Measurements from ENCODE around the gene VAMP3. TPM values are rescaled to one million over a fixed set of nuclear protein-coding genes. Genes with fewer than 3 reads are reported as not detected.

Gene VAMP3
- polyA plus RNA-seq, 1 donor (not counting 4 experiments of a cell fraction or from before 2014, with no cell fraction given) = 219 TPM

- Histone ChIP-seq H3K4me3 (ENCODE audit: control insufficient read depth in 2 of 3, extremely low read depth in 1 of 3, insufficient read depth in 2 of 3, low read depth in 1 of 3, low read length in 3 of 3) (no peak overlapping the region), H3K4me2 (ENCODE audit: control insufficient read depth, extremely low read depth, insufficient read depth, low read depth, low read length) (peak overlapping the region; percentile 74), H3K27ac (ENCODE audit: control insufficient read depth, insufficient read depth, low read length) (no peak overlapping the region), H3K9me1 (ENCODE audit: control insufficient read depth, extremely low read depth, insufficient read depth, low read length) (no peaks in the 10 kb centered on the region), H2AFZ (ENCODE audit: control insufficient read depth, low read length) (no peak overlapping the region), H4K20me1 (ENCODE audit: control insufficient read depth, extremely low read depth, insufficient read depth, low read length) (no peaks in the 10 kb centered on the region), H3K9ac (ENCODE audit: control insufficient read depth, extremely low read depth, insufficient read depth, low read length) (no peak overlapping the region), H3K9me3 (ENCODE audit: control insufficient read depth, low read depth, low read length) (no peaks in the 10 kb centered on the region), H3K27me3 (ENCODE audit: control insufficient read depth, extremely low read depth, insufficient read depth, low read length) (no peaks in the 10 kb centered on the region), H3K36me3 (ENCODE audit: control insufficient read depth in 2 of 2, extremely low read depth in 1 of 2, insufficient read depth in 2 of 2, low read length in 2 of 2) (peaks cover 15 to 20% of the 10 kb centered on the region in 2 experiments), H3K4me1 (ENCODE audit: control insufficient read depth, extremely low read depth, insufficient read depth, low read length) (peaks cover 7% of the 10 kb centered on the region), H3K79me2 (ENCODE audit: control insufficient read depth, insufficient read depth, low read length) (peaks cover 2% of the 10 kb centered on the region)
- no peak for DNase-seq (ENCODE audit: low read depth, low spot score)
- peak; percentile 71 for FAIRE-seq
- dilution Hi-C loops (cut with MboI; ENCODE audit: extremely low pct_ligation_motif_present, low sequenced_read_pairs) = no loop called here
- no peak for TF ChIP-seq EZH2 (IDR thresholded peaks at IDR 0.05; ENCODE audit: low read length)
- no peak for TF ChIP-seq CTCF (optimal IDR thresholded peaks at IDR 0.05 in 1 of 3, IDR thresholded peaks at IDR 0.05 in 1 of 3, conservative IDR thresholded peaks at IDR 0.05 in 1 of 3; ENCODE audit: extremely low read depth in 1 of 3, insufficient read depth in 2 of 3, low read length in 3 of 3)
Measured at GRCh38 chr1:7781923-7782495, 10.9 kb downstream of the VAMP3 start.

- FAIRE-seq = no peak
Measured at GRCh38 chr1:7783178-7783711, 12.1 kb downstream of the VAMP3 start.

More at GRCh38 chr1:7783178-7783711, 12.1 kb downstream of the VAMP3 start:
- Histone ChIP-seq H3K9ac (ENCODE audit: control insufficient read depth, extremely low read depth, insufficient read depth, low read length) (peak overlapping the region; percentile 44), H3K4me3 (ENCODE audit: control insufficient read depth in 2 of 3, extremely low read depth in 1 of 3, insufficient read depth in 2 of 3, low read depth in 1 of 3, low read length in 3 of 3) (peak overlapping the region; percentile 42 to 54 (median 46)), H2AFZ (ENCODE audit: control insufficient read depth, low read length) (peak overlapping the region; percentile 54), H3K9me3 (ENCODE audit: control insufficient read depth, low read depth, low read length) (no peaks in the 10 kb centered on the region), H3K36me3 (ENCODE audit: control insufficient read depth in 2 of 2, extremely low read depth in 1 of 2, insufficient read depth in 2 of 2, low read length in 2 of 2) (peaks cover 8 to 12% of the 10 kb centered on the region in 2 experiments), H3K4me1 (ENCODE audit: control insufficient read depth, extremely low read depth, insufficient read depth, low read length) (peaks cover 7% of the 10 kb centered on the region), H3K27ac (ENCODE audit: control insufficient read depth, insufficient read depth, low read length) (peak overlapping the region; percentile 26), H3K9me1 (ENCODE audit: control insufficient read depth, extremely low read depth, insufficient read depth, low read length) (no peaks in the 10 kb centered on the region), H4K20me1 (ENCODE audit: control insufficient read depth, extremely low read depth, insufficient read depth, low read length) (no peaks in the 10 kb centered on the region), H3K4me2 (ENCODE audit: control insufficient read depth, extremely low read depth, insufficient read depth, low read depth, low read length) (peak overlapping the region; percentile 74), H3K27me3 (ENCODE audit: control insufficient read depth, extremely low read depth, insufficient read depth, low read length) (no peaks in the 10 kb centered on the region), H3K79me2 (ENCODE audit: control insufficient read depth, insufficient read depth, low read length) (no peaks in the 10 kb centered on the region)
- TF ChIP-seq EZH2 (IDR thresholded peaks at IDR 0.05; ENCODE audit: low read length) (no peak), CTCF (optimal IDR thresholded peaks at IDR 0.05 in 1 of 3, IDR thresholded peaks at IDR 0.05 in 1 of 3, conservative IDR thresholded peaks at IDR 0.05 in 1 of 3; ENCODE audit: extremely low read depth in 1 of 3, insufficient read depth in 2 of 3, low read length in 3 of 3) (no peak)
- dilution Hi-C loops (cut with MboI; ENCODE audit: extremely low pct_ligation_motif_present, low sequenced_read_pairs) = no loop called here
- no peak for DNase-seq (ENCODE audit: low read depth, low spot score)
